HUES6 (cell line): ENCODE measurements around the gene B4GALNT1.
"Not testable (repeated sequence)": the region's sequence is repeated elsewhere in the genome, so short reads cannot be mapped to it uniquely, and the experiment has no call there.

Experiments used
- H3K27ac ChIP-seq: 2 replicates; pipeline ENCODE4 v1.7.0; 2013; ENCODE audit warnings: low read depth, mild to moderate bottlenecking, low read length, inconsistent platforms
- H3K27me3 ChIP-seq: 2 replicates; pipeline ENCODE4 v1.6.1; 2013; ENCODE audit warnings: low read length; ENCODE audit not compliant: control insufficient read depth, insufficient read depth
- H3K36me3 ChIP-seq: 2 replicates; pipeline ENCODE4 v1.6.1; 2013; ENCODE audit warnings: low read length; ENCODE audit not compliant: control insufficient read depth, insufficient read depth
- H3K4me1 ChIP-seq: 2 replicates; pipeline ENCODE4 v1.6.1; 2013; ENCODE audit warnings: low read length; ENCODE audit not compliant: control insufficient read depth, insufficient read depth
- H3K4me3 ChIP-seq: 2 replicates; pipeline ENCODE4 v1.5.1; 2013; ENCODE audit warnings: low read depth, low read length
- H3K9ac ChIP-seq: one replicate; pipeline ENCODE4 v1.6.1; 2013; ENCODE audit warnings: mild to moderate bottlenecking, low read length
- H3K9me3 ChIP-seq: 2 replicates; pipeline ENCODE4 v1.6.1; 2013; ENCODE audit warnings: low read depth, low read length; ENCODE audit not compliant: control insufficient read depth, insufficient read depth

Gene B4GALNT1

DNA sequence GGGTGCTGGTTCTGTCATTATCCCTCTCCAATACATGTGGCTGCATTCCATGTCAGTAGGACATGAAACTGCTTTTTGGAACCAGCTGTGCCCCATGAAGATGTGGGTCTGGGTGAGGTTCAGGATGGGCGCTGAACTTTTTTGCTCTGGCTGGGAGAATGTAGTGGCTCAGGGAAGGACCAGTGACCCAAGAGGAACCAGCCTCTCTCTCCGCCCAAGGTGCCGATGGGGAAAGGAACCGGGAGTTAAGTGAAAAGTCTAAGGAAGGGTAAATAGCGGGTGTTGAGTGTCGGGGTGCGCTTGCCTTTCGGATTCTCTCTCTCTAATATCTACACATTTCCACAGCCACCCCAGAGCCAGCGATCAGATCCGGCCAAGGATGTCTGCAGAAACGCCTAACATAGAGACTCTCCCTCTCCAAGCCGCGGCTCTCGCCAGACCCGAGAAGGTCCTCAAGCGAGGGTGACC, 14.0 kb downstream of the B4GALNT1 start:
- peaks cover 21% of the 10 kb centered on the region; the same call in 1 of the 2 replicates for H3K4me1 ChIP-seq
- peak overlapping the region; percentile 56 for H3K4me3 ChIP-seq
- no peak overlapping the region for H3K9ac ChIP-seq
- H3K27me3 ChIP-seq, result peaks cover 96% of the 10 kb centered on the region
- H3K27ac ChIP-seq, result no peak overlapping the region
- peaks cover 6% of the 10 kb centered on the region; the same call in 1 of the 2 replicates for H3K36me3 ChIP-seq
- no peaks in the 10 kb centered on the region for H3K9me3 ChIP-seq

DNA sequence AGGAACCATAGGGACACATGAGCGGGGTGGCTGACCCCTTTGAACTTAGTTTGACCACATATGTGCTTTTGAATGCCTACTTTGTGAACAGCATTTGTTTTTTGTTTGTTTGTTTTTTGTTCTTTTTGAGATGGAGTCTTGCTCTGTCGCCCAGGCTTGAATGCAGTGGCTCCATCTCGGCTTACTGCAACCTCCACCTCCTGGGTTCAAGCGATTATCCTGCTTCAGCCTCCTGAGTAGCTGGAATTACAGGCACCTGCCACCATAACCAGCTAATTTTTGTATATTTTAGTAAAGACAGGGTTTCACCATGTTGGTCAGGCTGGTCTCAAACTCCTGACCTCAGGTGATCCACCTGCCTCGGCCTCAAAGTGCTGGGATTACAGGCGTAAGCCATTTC, 14.6 kb downstream of the B4GALNT1 start:
- H3K27me3 ChIP-seq, result peaks cover 93% of the 10 kb centered on the region
- not testable (repeated sequence) for H3K9me3 ChIP-seq, H3K27ac ChIP-seq, H3K4me3 ChIP-seq, H3K9ac ChIP-seq, H3K36me3 ChIP-seq
- H3K4me1 ChIP-seq, result peaks cover 24% of the 10 kb centered on the region; the same call in 1 of the 2 replicates

DNA sequence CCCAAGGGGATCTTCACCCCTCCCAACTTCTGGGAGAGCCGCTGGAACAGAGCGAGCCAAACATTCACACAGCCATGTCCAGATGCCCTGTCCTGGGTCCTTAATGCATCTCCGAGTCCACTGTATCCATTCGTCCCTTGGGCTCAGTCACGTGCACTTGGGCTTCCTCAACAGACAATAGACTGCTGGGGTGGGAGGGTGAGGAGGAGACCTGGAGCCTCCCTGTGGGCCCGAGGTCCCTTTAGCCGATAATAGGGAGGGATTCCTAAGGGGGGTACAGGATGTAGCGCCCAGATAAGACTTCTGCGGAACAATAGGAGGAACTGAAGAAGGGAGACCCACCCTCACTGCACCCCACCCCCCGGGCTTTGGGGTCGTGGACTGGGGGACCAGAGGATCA, 15.1 kb downstream of the B4GALNT1 start:
- H3K36me3 ChIP-seq, result peaks cover 6% of the 10 kb centered on the region; the same call in 1 of the 2 replicates
- no peak overlapping the region for H3K9ac ChIP-seq
- peaks cover 24% of the 10 kb centered on the region; the same call in 1 of the 2 replicates for H3K4me1 ChIP-seq
- H3K9me3 ChIP-seq, result no peaks in the 10 kb centered on the region
- peaks cover 93% of the 10 kb centered on the region for H3K27me3 ChIP-seq
- H3K4me3 ChIP-seq, result no peak overlapping the region
- no peak overlapping the region for H3K27ac ChIP-seq

DNA sequence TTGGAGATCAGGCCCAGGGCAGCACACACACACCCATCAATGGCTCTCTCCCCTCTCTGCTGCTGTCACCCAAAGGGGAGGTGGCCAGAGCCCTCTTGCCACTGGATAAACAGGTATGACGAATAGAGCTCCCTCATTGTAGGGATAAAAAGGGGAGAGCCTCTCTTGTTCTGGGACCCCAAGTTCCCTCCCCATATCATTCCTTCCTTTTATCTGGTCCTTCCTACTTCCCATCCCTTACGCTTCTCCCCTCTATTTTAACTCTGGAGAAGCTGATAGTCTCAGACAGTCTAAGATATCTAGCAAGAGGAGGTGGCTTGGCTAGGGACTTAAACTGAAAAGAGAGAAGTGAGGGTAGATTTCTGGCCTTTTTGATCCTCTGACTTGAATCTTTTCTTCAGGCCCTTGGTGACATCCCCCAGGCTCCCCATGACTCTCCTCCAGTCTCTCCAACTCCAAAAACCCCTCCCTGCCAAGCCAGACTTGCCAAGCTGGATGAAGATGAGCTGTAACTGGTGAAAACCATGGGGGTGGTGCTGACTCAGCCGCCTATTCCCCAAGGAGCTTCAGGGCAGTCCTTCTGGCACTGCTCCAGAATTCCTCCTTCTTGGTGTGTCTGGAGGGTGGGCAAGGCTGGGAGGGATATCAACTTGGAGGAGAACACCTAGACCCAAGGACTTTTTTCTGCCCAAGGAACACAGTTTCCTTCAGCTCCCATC, 16.5 kb downstream of the B4GALNT1 start:
- peaks cover 91% of the 10 kb centered on the region for H3K27me3 ChIP-seq
- H3K9me3 ChIP-seq, result no peaks in the 10 kb centered on the region
- H3K4me3 ChIP-seq, result no peak overlapping the region
- no peak overlapping the region for H3K9ac ChIP-seq
- H3K4me1 ChIP-seq, result peaks cover 31% of the 10 kb centered on the region; the same call in 1 of the 2 replicates
- H3K27ac ChIP-seq, result no peak overlapping the region
- H3K36me3 ChIP-seq, result peaks cover 6% of the 10 kb centered on the region; the same call in 1 of the 2 replicates

DNA sequence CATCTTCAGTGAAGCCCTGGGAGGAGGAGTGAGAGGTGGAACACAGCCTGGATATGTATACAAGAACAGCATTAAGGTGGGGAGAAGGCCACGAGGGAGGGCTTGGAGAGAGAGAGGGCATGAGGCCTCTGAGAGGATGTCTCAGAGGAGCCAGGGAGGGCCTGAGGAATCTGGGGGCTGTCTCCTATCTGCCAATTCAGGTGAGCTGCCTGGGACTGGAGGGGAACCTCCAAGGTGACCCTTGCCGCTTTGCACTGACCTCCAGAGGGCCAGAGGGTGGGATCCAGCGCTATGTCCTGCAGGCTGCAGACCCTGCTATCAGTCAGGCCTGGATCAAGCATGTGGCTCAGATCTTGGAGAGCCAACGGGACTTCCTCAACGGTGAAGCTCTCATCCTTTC, 17.4 kb downstream of the B4GALNT1 start:
- H3K4me1 ChIP-seq, result peaks cover 23% of the 10 kb centered on the region; the same call in 1 of the 2 replicates
- H3K27ac ChIP-seq, result no peak overlapping the region
- H3K27me3 ChIP-seq, result peaks cover 86% of the 10 kb centered on the region
- no peak overlapping the region for H3K9ac ChIP-seq
- H3K4me3 ChIP-seq, result no peak overlapping the region
- H3K9me3 ChIP-seq, result no peaks in the 10 kb centered on the region
- H3K36me3 ChIP-seq, result peaks cover 6% of the 10 kb centered on the region; the same call in 1 of the 2 replicates

DNA sequence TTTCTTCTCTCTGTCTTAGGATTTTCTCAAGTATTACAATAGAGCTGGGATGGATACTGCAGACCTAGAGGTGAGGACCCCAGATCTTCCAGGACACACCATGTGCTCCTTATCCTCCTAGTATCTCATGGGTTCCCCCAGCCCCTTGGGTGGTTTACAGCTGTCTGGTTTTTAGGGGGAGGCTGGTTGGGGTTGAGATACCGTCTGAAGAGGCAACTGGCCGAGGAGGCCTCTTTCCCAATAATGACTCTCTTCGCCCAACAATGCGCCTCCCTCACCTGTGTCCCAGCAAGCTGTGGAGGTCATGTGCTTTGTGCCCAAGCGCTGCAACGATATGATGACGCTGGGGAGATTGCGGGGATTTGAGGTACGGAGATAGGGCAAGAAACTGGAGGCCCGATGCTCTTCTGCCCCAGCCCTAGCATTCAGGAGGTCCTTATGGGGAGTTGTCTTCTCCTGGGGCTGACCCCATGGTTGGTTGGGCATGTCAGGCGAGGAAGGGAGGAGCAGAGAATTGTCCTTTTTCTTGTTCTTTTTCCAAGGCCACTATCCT, 18.0 kb downstream of the B4GALNT1 start:
- no peak overlapping the region for H3K9ac ChIP-seq
- H3K27ac ChIP-seq, result no peak overlapping the region
- peaks cover 83% of the 10 kb centered on the region for H3K27me3 ChIP-seq
- H3K36me3 ChIP-seq, result peaks cover 6% of the 10 kb centered on the region; the same call in 1 of the 2 replicates
- no peaks in the 10 kb centered on the region for H3K9me3 ChIP-seq
- H3K4me1 ChIP-seq, result peaks cover 21% of the 10 kb centered on the region; the same call in 1 of the 2 replicates
- H3K4me3 ChIP-seq, result no peak overlapping the region

DNA sequence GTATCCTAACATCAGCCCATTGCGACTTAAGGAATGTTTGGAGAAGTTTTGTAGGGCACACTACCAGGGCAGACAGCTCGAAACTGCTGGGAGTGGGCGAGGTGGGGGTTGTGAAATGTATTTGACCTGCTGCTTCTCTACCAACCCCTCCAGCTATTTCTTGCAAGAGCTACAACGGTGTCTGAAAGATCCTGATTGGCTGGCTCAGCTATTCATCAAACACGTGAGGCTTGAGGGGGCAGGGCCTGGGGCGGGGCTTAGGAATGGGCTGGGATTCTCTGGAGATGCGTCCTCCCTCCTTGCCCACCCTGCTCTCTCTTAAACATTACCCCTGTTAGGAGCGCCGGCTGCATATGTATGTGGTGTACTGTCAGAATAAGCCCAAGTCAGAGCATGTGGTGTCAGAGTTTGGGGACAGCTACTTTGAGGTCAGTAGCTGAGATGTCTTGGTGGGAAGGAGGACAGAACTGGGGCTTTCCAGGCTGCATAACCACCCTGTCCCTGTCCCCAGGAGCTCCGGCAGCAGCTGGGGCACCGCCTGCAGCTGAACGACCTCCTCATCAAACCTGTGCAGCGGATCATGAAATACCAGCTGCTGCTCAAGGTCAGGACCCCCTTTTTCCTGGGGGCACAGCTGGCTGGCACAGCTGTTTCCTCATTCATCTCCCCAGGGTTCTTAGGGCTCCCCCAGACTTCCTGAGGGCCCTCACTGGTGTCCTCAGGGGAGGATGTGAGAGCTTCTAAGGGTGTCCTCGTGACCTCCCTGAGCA, 18.6 kb downstream of the B4GALNT1 start:
- Histone ChIP-seq H3K27me3 (peaks cover 76% of the 10 kb centered on the region), H3K4me3 (peak overlapping the region; percentile 22; the same call in 1 of the 2 replicates), H3K36me3 (peaks cover 6% of the 10 kb centered on the region; the same call in 1 of the 2 replicates), H3K9me3 (no peaks in the 10 kb centered on the region), H3K27ac (no peak overlapping the region), H3K9ac (no peak overlapping the region), H3K4me1 (peaks cover 23% of the 10 kb centered on the region; the same call in 1 of the 2 replicates)

DNA sequence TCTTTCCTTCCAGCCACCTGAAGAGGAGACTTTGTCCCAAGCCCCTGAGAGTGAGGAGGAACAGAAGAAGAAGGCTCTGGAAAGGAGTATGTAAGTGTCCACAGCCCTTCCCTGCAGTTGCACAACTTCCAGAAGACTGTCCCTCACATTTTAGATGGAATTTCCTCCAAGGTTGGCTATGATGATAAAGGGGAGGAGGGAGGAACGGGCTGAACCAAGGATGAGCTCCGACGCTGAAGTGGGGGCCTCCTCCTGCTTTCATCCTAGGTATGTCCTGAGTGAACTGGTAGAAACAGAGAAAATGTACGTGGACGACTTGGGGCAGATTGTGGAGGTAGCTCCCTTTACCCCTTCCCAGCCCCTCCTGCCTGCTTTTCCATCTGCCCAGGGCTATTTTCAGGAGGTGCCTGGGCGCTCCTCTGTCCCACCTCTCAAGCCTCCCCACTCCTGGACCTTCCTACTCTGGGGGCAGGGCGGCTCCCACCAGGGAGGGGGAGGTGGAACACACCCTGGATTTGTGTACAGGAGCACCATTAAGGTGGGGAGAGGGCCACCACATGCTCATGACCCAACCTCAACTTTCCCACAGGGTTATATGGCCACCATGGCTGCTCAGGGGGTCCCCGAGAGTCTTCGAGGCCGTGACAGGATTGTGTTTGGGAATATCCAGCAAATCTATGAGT, 19.4 kb downstream of the B4GALNT1 start:
- H3K9ac ChIP-seq, result no peak overlapping the region
- H3K4me3 ChIP-seq, result peak overlapping the region; percentile 22; the same call in 1 of the 2 replicates
- H3K4me1 ChIP-seq, result peaks cover 24% of the 10 kb centered on the region
- H3K9me3 ChIP-seq, result no peaks in the 10 kb centered on the region
- peaks cover 68% of the 10 kb centered on the region for H3K27me3 ChIP-seq
- no peak overlapping the region for H3K27ac ChIP-seq
- peaks cover 6% of the 10 kb centered on the region; the same call in 1 of the 2 replicates for H3K36me3 ChIP-seq

DNA sequence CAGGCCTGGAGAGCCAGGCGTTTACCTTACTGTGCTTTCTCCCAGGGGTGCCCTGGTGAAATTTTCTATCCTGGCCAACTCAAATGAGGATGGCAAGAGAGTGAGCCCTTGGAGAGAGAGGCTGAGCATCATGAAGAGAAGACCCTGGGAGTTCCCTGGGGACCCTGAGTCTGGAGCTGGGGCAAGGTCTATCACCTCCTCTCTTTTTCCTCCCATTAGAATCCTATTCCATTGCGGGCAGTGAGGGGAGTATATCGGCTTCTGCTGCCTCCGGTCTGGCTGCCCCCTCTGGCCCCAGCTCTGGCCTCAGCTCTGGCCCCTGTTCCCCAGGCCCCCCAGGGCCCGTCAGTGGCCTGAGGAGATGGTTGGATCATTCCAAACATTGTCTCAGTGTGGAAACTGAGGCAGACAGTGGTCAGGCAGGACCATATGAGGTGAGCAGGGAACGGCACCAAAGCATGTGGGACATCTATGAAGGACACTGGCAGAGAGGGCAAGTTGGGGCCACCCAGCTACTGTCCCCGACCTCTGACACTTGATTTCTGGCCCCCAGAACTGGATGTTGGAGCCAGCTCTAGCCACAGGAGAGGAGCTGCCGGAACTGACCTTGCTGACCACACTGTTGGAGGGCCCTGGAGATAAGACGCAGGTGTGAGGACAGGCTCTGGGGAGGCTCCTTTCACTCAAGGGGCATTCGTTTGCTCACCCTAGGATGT, 20.1 kb downstream of the B4GALNT1 start:
- Histone ChIP-seq H3K4me3 (peak overlapping the region; percentile 79), H3K4me1 (peaks cover 24% of the 10 kb centered on the region), H3K9ac (no peak overlapping the region), H3K36me3 (peaks cover 10% of the 10 kb centered on the region), H3K9me3 (no peaks in the 10 kb centered on the region), H3K27ac (no peak overlapping the region), H3K27me3 (peaks cover 61% of the 10 kb centered on the region)
